ENCODE results near the gene RAPGEF4. TPM values are rescaled to one million over a fixed set of nuclear protein-coding genes. Genes with fewer than 3 reads are reported as not detected.

RAPGEF4 gene
- total and polyA plus RNA-seq, 2 of the 4 experiments (the other 2 are of a cell fraction), result 1.7 to 3.2 TPM

GRCh38 chr2:172937884-172938712 lies 202.5 kb downstream of the RAPGEF4 start:
- H4K20me1 ChIP-seq (ENCODE audit: insufficient read depth, low read length), result no peaks in the 10 kb centered on the region
- no peak overlapping the region for H3K18ac ChIP-seq (ENCODE audit: low read depth, low read length)
- no peak overlapping the region for H3K23ac ChIP-seq (ENCODE audit: low read depth, low read length)
- no peak overlapping the region for H3K9ac ChIP-seq (ENCODE audit: low read depth, low read length)
- no peak overlapping the region for H3K4ac ChIP-seq (ENCODE audit: low read depth, low read length)
- no peaks in the 10 kb centered on the region for H3K36me3 ChIP-seq (ENCODE audit: control insufficient read depth, insufficient read depth, low read length)
- DNase-seq (no peak), ATAC-seq (ENCODE audit: low read depth) (no peak)
- TF ChIP-seq RAD21 (IDR thresholded peaks at IDR 0.05; ENCODE audit: low read length) (no peak), CTCF (conservative IDR thresholded peaks at IDR 0.05; ENCODE audit: low read depth, low read length) (no peak), NFE2L2 (IDR thresholded peaks at IDR 0.05; ENCODE audit: low read depth, low read length) (no peak), FOS (IDR thresholded peaks at IDR 0.05; ENCODE audit: low read depth, low read length) (no peak), BHLHE40 (IDR thresholded peaks at IDR 0.05; ENCODE audit: low read depth, low read length) (no peak), MAZ (IDR thresholded peaks at IDR 0.05; ENCODE audit: borderline replicate concordance, low read depth, low read length) (no peak), RCOR1 (IDR thresholded peaks at IDR 0.05; ENCODE audit: insufficient replicate concordance, low read length) (no peak), CHD1 (IDR thresholded peaks at IDR 0.05; ENCODE audit: low read depth, low read length) (no peak), MXI1 (IDR thresholded peaks at IDR 0.05; ENCODE audit: borderline replicate concordance, low read depth, low read length) (no peak), CEBPB (IDR thresholded peaks at IDR 0.05; ENCODE audit: low read depth, low read length) (no peak), MAFK (IDR thresholded peaks at IDR 0.05; ENCODE audit: low read depth, low read length) (no peak)
- TF ChIP-seq, protein P1, sequence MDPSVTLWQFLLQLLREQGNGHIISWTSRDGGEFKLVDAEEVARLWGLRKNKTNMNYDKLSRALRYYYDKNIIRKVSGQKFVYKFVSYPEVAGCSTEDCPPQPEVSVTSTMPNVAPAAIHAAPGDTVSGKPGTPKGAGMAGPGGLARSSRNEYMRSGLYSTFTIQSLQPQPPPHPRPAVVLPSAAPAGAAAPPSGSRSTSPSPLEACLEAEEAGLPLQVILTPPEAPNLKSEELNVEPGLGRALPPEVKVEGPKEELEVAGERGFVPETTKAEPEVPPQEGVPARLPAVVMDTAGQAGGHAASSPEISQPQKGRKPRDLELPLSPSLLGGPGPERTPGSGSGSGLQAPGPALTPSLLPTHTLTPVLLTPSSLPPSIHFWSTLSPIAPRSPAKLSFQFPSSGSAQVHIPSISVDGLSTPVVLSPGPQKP (IDR thresholded peaks at IDR 0.05; ENCODE audit: borderline replicate concordance, low read depth, low read length), result no peak
- TF ChIP-seq, protein P2, sequence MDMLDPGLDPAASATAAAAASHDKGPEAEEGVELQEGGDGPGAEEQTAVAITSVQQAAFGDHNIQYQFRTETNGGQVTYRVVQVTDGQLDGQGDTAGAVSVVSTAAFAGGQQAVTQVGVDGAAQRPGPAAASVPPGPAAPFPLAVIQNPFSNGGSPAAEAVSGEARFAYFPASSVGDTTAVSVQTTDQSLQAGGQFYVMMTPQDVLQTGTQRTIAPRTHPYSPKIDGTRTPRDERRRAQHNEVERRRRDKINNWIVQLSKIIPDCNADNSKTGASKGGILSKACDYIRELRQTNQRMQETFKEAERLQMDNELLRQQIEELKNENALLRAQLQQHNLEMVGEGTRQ (IDR thresholded peaks at IDR 0.05; ENCODE audit: low read depth, low read length), result no peak
- BruUV-seq (replicated peaks), result no TSS peak
- no CpG with 5 or more reads among the region's 7 CpGs for WGBS, 2 experiments (ENCODE audit: extremely low coverage in 2 of 2, insufficient read length in 1 of 2)
- no peak overlapping the region for H2AK9ac ChIP-seq (replicated peaks; ENCODE audit: low read depth, low read length, poor library complexity)
- no peaks in the 10 kb centered on the region for H3K27me3 ChIP-seq (ENCODE audit: control insufficient read depth, insufficient read depth, low read length)
- no peak overlapping the region for H2BK15ac ChIP-seq (ENCODE audit: low read depth, low read length)
- peaks cover 3% of the 10 kb centered on the region for H3K9me3 ChIP-seq (ENCODE audit: control insufficient read depth, insufficient read depth, low read length)
- H3K27ac ChIP-seq (ENCODE audit: insufficient read depth, low read length), result no peak overlapping the region
- CTCF ChIA-PET, result no interaction called here
- no peak overlapping the region for H4K8ac ChIP-seq (ENCODE audit: low read depth in 2 of 2, low read length in 2 of 2)
- dilution Hi-C loops (cut with HindIII; ENCODE audit: low sequenced_read_pairs, unreplicated experiment) (no loop called here), in situ Hi-C loops (cut with MboI; ENCODE audit: low sequenced_read_pairs) (no loop called here), intact Hi-C loops (cut with micrococcal nuclease) (loop anchor here (10.0 kb wide), 1 partner anchor 343 kb away; no protein-coding TSS in a partner anchor)
- POLR2A ChIA-PET (ENCODE audit: unreplicated experiment), result no interaction called here
- no peak overlapping the region for H3K56ac ChIP-seq (ENCODE audit: extremely low read depth, insufficient read depth, low read length)
- no peaks in the 10 kb centered on the region for H3K79me1 ChIP-seq (ENCODE audit: low read depth in 1 of 2, low read length in 2 of 2)
- no peak overlapping the region for H2AFZ ChIP-seq (replicated peaks; ENCODE audit: low read length, poor library complexity)
- H2AK5ac ChIP-seq (ENCODE audit: low read depth, low read length), result no peak overlapping the region
- H3K9me1 ChIP-seq (ENCODE audit: insufficient read depth, low read length), result no peaks in the 10 kb centered on the region
- no peak overlapping the region for H4K91ac ChIP-seq (ENCODE audit: insufficient read depth, low read depth, low read length)
- no peaks in the 10 kb centered on the region for H3K4me1 ChIP-seq (ENCODE audit: control insufficient read depth, insufficient read depth, low read length)
- no peak overlapping the region for H2BK120ac ChIP-seq (ENCODE audit: low read depth, low read length)
- no peak overlapping the region for H3K14ac ChIP-seq (replicated peaks; ENCODE audit: low read depth, low read length)
- H2BK5ac ChIP-seq (ENCODE audit: low read depth, low read length, poor library complexity, severe bottlenecking), result no peak overlapping the region
- no peak overlapping the region for H2BK20ac ChIP-seq (ENCODE audit: low read depth, low read length)
- no peak overlapping the region for H3K4me3 ChIP-seq (ENCODE audit: insufficient read depth, low read depth, low read length)
- H3K4me2 ChIP-seq (ENCODE audit: low read depth, low read length), result no peak overlapping the region
- no peak overlapping the region for H4K5ac ChIP-seq (ENCODE audit: low read depth, low read length)

Measured in IMR-90 (cell line).